SKM-1 treated with dmso at 0.1 percent for 144 hours (cell line): ENCODE data around the gene YAP1.

ENCODE experiments used
- DNase-seq: peaks from one replicate; lab custom pipeline; 2025; ENCODE audit not compliant: unreplicated experiment; lab: John Stamatoyannopoulos, UW

Gene YAP1

GRCh38 chr11:102109896-102110760, at the start of gene YAP1:
YAP1 (plus strand) TSS chr11:102110447; CDS start chr11:102110849, 402 bp downstream.
- DNase-seq: peak; percentile 30

- DNase-seq: no peak
Observed at GRCh38 chr11:102061276-102061675, 49.0 kb upstream of the YAP1 start.

GRCh38 chr11:102062106-102062505, 48.1 kb upstream of the YAP1 start:
- DNase-seq: no peak

DNA sequence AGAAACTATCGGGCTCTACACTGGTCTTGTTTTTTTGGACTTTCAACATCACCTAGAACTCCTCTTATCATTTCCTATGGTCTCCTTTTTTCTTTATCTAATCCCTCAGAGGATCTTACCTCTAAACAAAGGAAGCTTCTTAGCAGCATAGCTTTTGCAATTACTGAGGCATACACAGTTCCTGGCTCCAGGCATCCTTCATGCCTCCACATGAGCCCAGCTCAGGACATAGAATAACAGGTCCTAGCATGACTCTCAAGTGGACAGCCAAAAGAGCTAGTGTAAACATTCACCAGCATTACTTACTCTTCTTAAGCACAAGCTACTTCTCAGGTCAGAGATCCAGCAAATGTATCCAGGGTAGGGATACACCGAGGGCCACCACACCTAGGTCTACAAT, 45.9 kb upstream of the YAP1 start:
- no peak for DNase-seq

GRCh38 chr11:102070766-102071165, 39.5 kb upstream of the YAP1 start:
- no peak for DNase-seq

GRCh38 chr11:102071497-102072472, 38.5 kb upstream of the YAP1 start:
- DNase-seq: no peak

GRCh38 chr11:102073253-102073652, 37.0 kb upstream of the YAP1 start:
- DNase-seq: no peak

DNA sequence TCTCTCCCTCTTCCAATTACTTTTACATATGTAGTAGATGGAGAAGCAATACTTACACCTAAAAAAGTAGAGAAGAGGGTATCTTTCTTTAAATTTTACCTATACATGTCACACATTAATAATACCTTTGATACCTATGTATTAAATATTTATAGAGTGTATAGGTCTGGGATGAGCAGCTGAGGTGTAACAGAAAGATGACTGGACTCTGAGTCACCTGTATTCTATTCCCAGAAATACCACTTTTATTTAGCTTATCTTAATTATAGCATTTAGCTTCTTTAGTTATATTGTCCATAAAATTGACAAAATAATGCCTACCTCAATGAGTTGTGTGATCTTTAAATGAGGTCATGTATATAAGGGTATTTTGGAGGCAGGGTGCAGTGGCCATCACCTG, 30.6 kb upstream of the YAP1 start:
- DNase-seq: no peak

- no peak for DNase-seq
Observed at GRCh38 chr11:102081313-102081712, 28.9 kb upstream of the YAP1 start.

DNA sequence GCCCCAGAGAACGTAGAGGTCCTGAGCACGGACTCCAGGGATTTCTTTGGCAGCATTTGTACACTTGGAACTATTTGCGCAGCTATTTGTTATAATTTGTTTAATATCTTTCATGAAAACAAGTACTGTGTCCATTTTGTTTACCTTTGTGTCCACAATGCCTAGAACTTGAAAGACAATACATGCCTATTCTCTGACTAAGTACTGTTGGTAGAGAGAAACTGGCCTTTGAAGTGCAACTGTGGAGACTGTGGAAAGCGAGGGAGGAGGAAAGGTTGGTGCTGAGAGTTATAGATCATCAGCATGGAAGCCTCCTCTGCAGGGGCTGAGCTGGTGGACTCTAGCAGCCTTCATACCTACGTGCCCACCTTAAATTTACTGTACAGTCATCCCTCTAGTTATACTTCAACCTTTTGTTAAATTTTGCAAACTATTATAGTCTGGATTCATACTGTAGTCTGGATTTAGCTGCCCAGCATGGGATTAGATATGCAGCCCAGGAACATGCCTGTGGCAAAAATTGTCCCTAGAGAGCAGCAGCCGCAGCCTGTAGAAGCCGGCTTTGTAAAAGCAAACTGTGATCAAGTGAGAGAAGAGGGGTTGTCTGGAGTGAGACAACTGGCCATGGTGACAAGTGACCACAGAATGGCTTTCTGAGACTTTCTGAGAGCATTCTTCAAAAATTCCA, 24.2 kb upstream of the YAP1 start:
- DNase-seq: no peak

DNA sequence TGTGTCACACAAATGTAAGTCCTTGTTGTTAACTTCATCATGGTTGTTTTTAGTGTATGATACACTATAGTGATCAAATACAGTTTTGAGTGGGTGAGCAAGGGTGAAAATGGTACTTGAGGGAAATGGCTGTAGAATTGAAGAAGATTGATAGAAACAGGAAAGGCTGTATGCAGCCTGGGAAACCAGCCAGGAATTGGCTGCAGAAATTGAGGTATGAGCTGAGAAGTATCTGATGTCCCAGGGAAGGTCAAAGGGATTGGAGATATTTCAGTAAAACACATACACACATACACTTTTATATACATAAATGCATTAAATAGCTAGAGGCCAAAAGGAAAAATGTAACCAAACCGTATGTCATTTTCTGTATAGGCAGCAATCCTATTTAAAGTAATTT, 13.1 kb upstream of the YAP1 start:
- no peak for DNase-seq

- no peak for DNase-seq
Observed at GRCh38 chr11:102099755-102100154, 10.5 kb upstream of the YAP1 start.

DNA sequence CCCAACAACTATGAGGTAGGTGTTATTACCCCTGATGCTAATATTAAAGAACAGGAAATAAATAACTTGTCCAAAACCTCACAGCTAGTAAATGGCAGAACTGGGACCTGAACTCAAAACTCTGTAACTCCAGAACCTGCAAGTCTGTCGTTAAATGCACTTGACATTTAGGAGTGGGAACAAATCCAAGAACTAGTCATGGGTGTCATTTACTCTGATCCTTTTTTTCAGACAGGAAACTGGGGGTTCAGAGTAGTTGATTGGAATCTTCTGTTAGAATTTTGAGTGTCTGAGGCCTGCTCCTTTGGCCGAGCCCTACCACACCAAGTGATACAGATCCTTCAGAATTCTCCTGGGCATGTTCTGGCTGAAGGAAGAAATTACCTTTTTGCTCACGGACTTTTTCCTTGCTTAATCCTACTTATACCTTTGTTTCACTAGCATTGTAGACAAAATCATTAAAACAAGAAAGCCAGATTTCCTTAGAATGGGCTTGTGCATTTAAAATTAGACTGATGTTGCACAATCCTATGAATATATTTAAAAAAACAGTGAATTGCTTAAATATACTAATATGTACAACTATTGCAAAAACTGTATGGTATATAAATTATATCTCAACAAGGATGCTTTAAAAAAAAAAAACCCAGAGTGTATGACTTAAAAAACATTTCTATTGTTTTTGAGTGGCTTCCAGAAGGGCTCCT, 1.4 kb upstream of the YAP1 start:
- DNase-seq: no peak

DNA sequence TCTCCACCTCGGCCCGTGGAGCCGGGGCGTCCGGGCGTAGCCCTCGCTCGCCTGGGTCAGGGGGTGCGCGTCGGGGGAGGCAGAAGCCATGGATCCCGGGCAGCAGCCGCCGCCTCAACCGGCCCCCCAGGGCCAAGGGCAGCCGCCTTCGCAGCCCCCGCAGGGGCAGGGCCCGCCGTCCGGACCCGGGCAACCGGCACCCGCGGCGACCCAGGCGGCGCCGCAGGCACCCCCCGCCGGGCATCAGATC, 439 bp downstream of the YAP1 start:
- no peak for DNase-seq

GRCh38 chr11:102111011-102111786, 952 bp downstream of the YAP1 start:
- no peak for DNase-seq

- no peak for DNase-seq
Observed at GRCh38 chr11:102111787-102112508, 1.7 kb downstream of the YAP1 start.

GRCh38 chr11:102112509-102112821, 2.2 kb downstream of the YAP1 start:
- DNase-seq: no peak

- no peak for DNase-seq
Observed at GRCh38 chr11:102114032-102114431, 3.8 kb downstream of the YAP1 start.

- DNase-seq: no peak
Observed at GRCh38 chr11:102115557-102115956, 5.3 kb downstream of the YAP1 start.
